Measurements from ENCODE around the gene TTC23.

Gene TTC23

GRCh38 chr15:99201408-99202175 is 47.8 kb downstream of the TTC23 start:
- TF ChIP-seq FOXP2 (optimal IDR thresholded peaks at IDR 0.05; ENCODE audit: borderline replicate concordance, extremely low read depth, extremely low read length, insufficient read depth) (no peak), SIN3A (IDR thresholded peaks at IDR 0.05; ENCODE audit: borderline replicate concordance, insufficient read depth, low read length) (no peak), POLR2AphosphoS5 (IDR thresholded peaks at IDR 0.05; ENCODE audit: low read depth, low read length) (no peak), TAF1 (IDR thresholded peaks at IDR 0.05; ENCODE audit: borderline replicate concordance, insufficient read depth, low read length) (no peak)
- TF ChIP-seq, protein P1, sequence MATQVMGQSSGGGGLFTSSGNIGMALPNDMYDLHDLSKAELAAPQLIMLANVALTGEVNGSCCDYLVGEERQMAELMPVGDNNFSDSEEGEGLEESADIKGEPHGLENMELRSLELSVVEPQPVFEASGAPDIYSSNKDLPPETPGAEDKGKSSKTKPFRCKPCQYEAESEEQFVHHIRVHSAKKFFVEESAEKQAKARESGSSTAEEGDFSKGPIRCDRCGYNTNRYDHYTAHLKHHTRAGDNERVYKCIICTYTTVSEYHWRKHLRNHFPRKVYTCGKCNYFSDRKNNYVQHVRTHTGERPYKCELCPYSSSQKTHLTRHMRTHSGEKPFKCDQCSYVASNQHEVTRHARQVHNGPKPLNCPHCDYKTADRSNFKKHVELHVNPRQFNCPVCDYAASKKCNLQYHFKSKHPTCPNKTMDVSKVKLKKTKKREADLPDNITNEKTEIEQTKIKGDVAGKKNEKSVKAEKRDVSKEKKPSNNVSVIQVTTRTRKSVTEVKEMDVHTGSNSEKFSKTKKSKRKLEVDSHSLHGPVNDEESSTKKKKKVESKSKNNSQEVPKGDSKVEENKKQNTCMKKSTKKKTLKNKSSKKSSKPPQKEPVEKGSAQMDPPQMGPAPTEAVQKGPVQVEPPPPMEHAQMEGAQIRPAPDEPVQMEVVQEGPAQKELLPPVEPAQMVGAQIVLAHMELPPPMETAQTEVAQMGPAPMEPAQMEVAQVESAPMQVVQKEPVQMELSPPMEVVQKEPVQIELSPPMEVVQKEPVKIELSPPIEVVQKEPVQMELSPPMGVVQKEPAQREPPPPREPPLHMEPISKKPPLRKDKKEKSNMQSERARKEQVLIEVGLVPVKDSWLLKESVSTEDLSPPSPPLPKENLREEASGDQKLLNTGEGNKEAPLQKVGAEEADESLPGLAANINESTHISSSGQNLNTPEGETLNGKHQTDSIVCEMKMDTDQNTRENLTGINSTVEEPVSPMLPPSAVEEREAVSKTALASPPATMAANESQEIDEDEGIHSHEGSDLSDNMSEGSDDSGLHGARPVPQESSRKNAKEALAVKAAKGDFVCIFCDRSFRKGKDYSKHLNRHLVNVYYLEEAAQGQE (IDR thresholded peaks at IDR 0.05; ENCODE audit: insufficient read depth in 1 of 2, low read depth in 2 of 2, low read length in 2 of 2): no peak

DNA sequence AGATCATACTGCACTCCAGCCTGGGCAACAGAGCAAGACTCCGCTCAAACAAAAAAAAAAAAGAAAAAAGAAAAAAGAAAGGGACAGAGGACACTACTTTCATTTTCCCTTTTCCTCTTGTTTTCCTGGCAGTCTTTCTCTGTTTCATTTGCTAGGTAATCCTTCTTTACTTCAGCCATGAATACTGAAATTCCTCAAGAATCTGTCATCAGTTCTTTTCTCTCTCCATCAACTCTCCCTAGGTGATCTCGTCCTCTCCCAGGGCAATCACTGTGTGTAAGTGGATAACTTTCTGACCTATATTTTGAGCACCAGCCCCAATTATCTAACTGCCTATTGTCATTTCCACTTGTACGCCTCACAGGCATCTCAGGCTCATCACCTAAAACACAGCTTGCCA is 51.5 kb downstream of the TTC23 start:
- TF ChIP-seq, protein P1 (IDR thresholded peaks at IDR 0.05; ENCODE audit: insufficient read depth in 1 of 2, low read depth in 2 of 2, low read length in 2 of 2): no peak
- no peak for TF ChIP-seq POLR2AphosphoS5 (IDR thresholded peaks at IDR 0.05; ENCODE audit: low read depth, low read length)

- no peak for TF ChIP-seq POLR2AphosphoS5 (IDR thresholded peaks at IDR 0.05; ENCODE audit: low read depth, low read length)
- no peak for TF ChIP-seq FOXP2 (optimal IDR thresholded peaks at IDR 0.05; ENCODE audit: borderline replicate concordance, extremely low read depth, extremely low read length, insufficient read depth)
- TF ChIP-seq, protein P1 (IDR thresholded peaks at IDR 0.05; ENCODE audit: insufficient read depth in 1 of 2, low read depth in 2 of 2, low read length in 2 of 2): no peak
- TF ChIP-seq SIN3A (IDR thresholded peaks at IDR 0.05; ENCODE audit: borderline replicate concordance, insufficient read depth, low read length): no peak
- TF ChIP-seq TAF1 (IDR thresholded peaks at IDR 0.05; ENCODE audit: borderline replicate concordance, insufficient read depth, low read length): no peak
Measured at GRCh38 chr15:99187936-99188335, 61.4 kb downstream of the TTC23 start.

GRCh38 chr15:99185414-99186130 is 63.8 kb downstream of the TTC23 start:
- TF ChIP-seq POLR2AphosphoS5 (IDR thresholded peaks at IDR 0.05; ENCODE audit: low read depth, low read length) (no peak), FOXP2 (optimal IDR thresholded peaks at IDR 0.05; ENCODE audit: borderline replicate concordance, extremely low read depth, extremely low read length, insufficient read depth) (no peak), TAF1 (IDR thresholded peaks at IDR 0.05; ENCODE audit: borderline replicate concordance, insufficient read depth, low read length) (no peak), SIN3A (IDR thresholded peaks at IDR 0.05; ENCODE audit: borderline replicate concordance, insufficient read depth, low read length) (no peak)
- TF ChIP-seq, protein P1 (IDR thresholded peaks at IDR 0.05; ENCODE audit: insufficient read depth in 1 of 2, low read depth in 2 of 2, low read length in 2 of 2): no peak

Data from PFSK-1 (cell line).